PC-3 (cell line): ENCODE data around the gene LMCD1.

ENCODE experiments used
- EZH2 ChIP-seq: fragments of 300-600 bp; sonication (generic); IDR thresholded peaks from one replicate; pipeline ENCODE4 v1.6.1; 2017; ENCODE audit warnings: antibody characterized with exemption, mild to moderate bottlenecking, low read length; ENCODE audit not compliant: unreplicated experiment
- EZH2phosphoT487 ChIP-seq: fragments of 300-600 bp; sonication (generic); IDR thresholded peaks from 2 replicates; pipeline ENCODE4 v1.6.1; 2018; ENCODE audit warnings: mild to moderate bottlenecking, antibody characterized with exemption, low read length, borderline replicate concordance
- TF ChIP-seq, protein P1 (sequence below): fragments of 300-600 bp; sonication (generic); conservative IDR thresholded peaks from 2 replicates; pipeline ENCODE4 v1.5.1; 2017; ENCODE audit warnings: antibody characterized with exemption, low read depth, mild to moderate bottlenecking, low read length

- TF ChIP-seq, protein P1, sequence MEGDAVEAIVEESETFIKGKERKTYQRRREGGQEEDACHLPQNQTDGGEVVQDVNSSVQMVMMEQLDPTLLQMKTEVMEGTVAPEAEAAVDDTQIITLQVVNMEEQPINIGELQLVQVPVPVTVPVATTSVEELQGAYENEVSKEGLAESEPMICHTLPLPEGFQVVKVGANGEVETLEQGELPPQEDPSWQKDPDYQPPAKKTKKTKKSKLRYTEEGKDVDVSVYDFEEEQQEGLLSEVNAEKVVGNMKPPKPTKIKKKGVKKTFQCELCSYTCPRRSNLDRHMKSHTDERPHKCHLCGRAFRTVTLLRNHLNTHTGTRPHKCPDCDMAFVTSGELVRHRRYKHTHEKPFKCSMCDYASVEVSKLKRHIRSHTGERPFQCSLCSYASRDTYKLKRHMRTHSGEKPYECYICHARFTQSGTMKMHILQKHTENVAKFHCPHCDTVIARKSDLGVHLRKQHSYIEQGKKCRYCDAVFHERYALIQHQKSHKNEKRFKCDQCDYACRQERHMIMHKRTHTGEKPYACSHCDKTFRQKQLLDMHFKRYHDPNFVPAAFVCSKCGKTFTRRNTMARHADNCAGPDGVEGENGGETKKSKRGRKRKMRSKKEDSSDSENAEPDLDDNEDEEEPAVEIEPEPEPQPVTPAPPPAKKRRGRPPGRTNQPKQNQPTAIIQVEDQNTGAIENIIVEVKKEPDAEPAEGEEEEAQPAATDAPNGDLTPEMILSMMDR = no peak
- TF ChIP-seq EZH2 = no peak
- TF ChIP-seq EZH2phosphoT487 = no peak
Observed at GRCh38 chr3:8452112-8452511, 49.5 kb upstream of the LMCD1 start.
